ENCODE measurements around the gene PCMT1. TPM values are rescaled to one million over a fixed set of nuclear protein-coding genes. Genes with fewer than 3 reads are reported as not detected.

The PCMT1 gene
- total and polyA plus RNA-seq, 10 of the 15 experiments (the other 5 are each of a cell fraction or from before 2014, with no cell fraction given) = 48.5 to 126 (median 81.2) TPM

- WGBS (ENCODE audit: insufficient coverage, insufficient replicate concordance, low lambda C conversion rate, missing lambda C conversion rate) = 98% methylated on average over 6 of the region's 7 CpGs
- H3K27ac ChIP-seq (ENCODE audit: control insufficient read depth, insufficient read depth) = no peak overlapping the region
- TF ChIP-seq, protein P1, sequence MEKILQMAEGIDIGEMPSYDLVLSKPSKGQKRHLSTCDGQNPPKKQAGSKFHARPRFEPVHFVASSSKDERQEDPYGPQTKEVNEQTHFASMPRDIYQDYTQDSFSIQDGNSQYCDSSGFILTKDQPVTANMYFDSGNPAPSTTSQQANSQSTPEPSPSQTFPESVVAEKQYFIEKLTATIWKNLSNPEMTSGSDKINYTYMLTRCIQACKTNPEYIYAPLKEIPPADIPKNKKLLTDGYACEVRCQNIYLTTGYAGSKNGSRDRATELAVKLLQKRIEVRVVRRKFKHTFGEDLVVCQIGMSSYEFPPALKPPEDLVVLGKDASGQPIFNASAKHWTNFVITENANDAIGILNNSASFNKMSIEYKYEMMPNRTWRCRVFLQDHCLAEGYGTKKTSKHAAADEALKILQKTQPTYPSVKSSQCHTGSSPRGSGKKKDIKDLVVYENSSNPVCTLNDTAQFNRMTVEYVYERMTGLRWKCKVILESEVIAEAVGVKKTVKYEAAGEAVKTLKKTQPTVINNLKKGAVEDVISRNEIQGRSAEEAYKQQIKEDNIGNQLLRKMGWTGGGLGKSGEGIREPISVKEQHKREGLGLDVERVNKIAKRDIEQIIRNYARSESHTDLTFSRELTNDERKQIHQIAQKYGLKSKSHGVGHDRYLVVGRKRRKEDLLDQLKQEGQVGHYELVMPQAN (conservative IDR thresholded peaks at IDR 0.05) = no peak
- no peak for TF ChIP-seq ATF7 (IDR thresholded peaks at IDR 0.05; ENCODE audit: low read depth)
- TF ChIP-seq SP1 (IDR thresholded peaks at IDR 0.05; ENCODE audit: low read depth, low read length) = no peak
- TF ChIP-seq SUZ12 (IDR thresholded peaks at IDR 0.05; ENCODE audit: unreplicated experiment) = no peak
- TF ChIP-seq SRF (IDR thresholded peaks at IDR 0.05; ENCODE audit: low read depth in 2 of 2, low read length in 2 of 2) = no peak
- TF ChIP-seq, protein P2, sequence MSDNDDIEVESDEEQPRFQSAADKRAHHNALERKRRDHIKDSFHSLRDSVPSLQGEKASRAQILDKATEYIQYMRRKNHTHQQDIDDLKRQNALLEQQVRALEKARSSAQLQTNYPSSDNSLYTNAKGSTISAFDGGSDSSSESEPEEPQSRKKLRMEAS (IDR thresholded peaks at IDR 0.05; ENCODE audit: low read depth, low read length) = no peak
- TF ChIP-seq YBX1 (IDR thresholded peaks at IDR 0.05) = no peak
- TF ChIP-seq, protein P3, sequence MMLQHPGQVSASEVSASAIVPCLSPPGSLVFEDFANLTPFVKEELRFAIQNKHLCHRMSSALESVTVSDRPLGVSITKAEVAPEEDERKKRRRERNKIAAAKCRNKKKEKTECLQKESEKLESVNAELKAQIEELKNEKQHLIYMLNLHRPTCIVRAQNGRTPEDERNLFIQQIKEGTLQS (IDR thresholded peaks at IDR 0.05; ENCODE audit: borderline replicate concordance, extremely low read depth, low read depth, low read length) = no peak
- no peak for TF ChIP-seq TARDBP (IDR thresholded peaks at IDR 0.05; ENCODE audit: borderline replicate concordance)
- TF ChIP-seq STAT1 (conservative IDR thresholded peaks at IDR 0.05) = no peak
- TF ChIP-seq NRF1 (conservative IDR thresholded peaks at IDR 0.05; ENCODE audit: low read depth, low read length) = no peak
- no peak overlapping the region for H3K9ac ChIP-seq (ENCODE audit: control insufficient read depth, insufficient read depth, low read length)
- H3K4me3 ChIP-seq = no peak overlapping the region
- peaks cover 3% of the 10 kb centered on the region; the same call in 1 of the 2 replicates for H4K20me1 ChIP-seq (ENCODE audit: control insufficient read depth, insufficient read depth)
- no peak overlapping the region for H2AFZ ChIP-seq (ENCODE audit: control insufficient read depth, low read depth, low read length)
- no peak for DNase-seq (ENCODE audit: low read depth, low spot score)
- ChIA-PET POLR2A (no interaction called here), RAD21 (ENCODE audit: unreplicated experiment) (interaction anchor here (0.6 kb wide), 1 partner anchor 39 kb away, joined by 5 read pairs; no protein-coding TSS in a partner anchor), CTCF (interaction anchor here (1.6 kb wide), 1 partner anchor 11 kb away, joined by 4 read pairs; no protein-coding TSS in a partner anchor), SMC1A (ENCODE audit: uncharacterized antibody, unreplicated experiment) (interaction anchor here (1.2 to 1.6 kb wide), 2 partner anchors 8 to 10 kb away, joined by 3 read pairs; partner anchors contain the start of gene NUP43)
- FAIRE-seq = no peak
- BruUV-seq (replicated peaks) = no TSS peak
- no peak overlapping the region for H3K4me2 ChIP-seq (ENCODE audit: control insufficient read depth, insufficient read depth)
- H3K4me1 ChIP-seq (ENCODE audit: control insufficient read depth, insufficient read depth, low read length) = peaks cover 21% of the 10 kb centered on the region
- in situ Hi-C loops (cut with MboI) (no loop called here), intact Hi-C loops (cut with micrococcal nuclease; ENCODE audit: unreplicated experiment) (no loop called here)
- H3K27me3 ChIP-seq (replicated peaks in 1 of 2; ENCODE audit: control insufficient read depth in 2 of 2, insufficient read depth in 2 of 2, low read length in 1 of 2) = no peaks in the 10 kb centered on the region
- no peaks in the 10 kb centered on the region for H3K9me3 ChIP-seq (replicated peaks; ENCODE audit: control insufficient read depth, insufficient read depth, low read length)
- peaks cover 33% of the 10 kb centered on the region for H3K79me2 ChIP-seq (ENCODE audit: control insufficient read depth, insufficient read depth, low read length)
- no peak for ATAC-seq
- no peaks in the 10 kb centered on the region for H3K36me3 ChIP-seq (ENCODE audit: control insufficient read depth in 2 of 2, insufficient read depth in 2 of 2, low read length in 1 of 2)
Observed at GRCh38 chr6:149756261-149756636, 6.7 kb downstream of the PCMT1 start.
